ENCODE results near the gene DNAJC1.
A peak's percentile ranks its signal among the peaks of the same experiment; 100 is the strongest.
"Not testable (repeated sequence)": the region's sequence is repeated elsewhere in the genome, so short reads cannot be mapped to it uniquely, and the experiment has no call there.

The DNAJC1 gene

GRCh38 chr10:21834574-21834973 lies 169.0 kb downstream of the DNAJC1 start:
- H3K79me1 ChIP-seq (replicated peaks; ENCODE audit: low read length, poor library complexity, severe bottlenecking); H3K4me2 ChIP-seq (ENCODE audit: low read length, poor library complexity, severe bottlenecking); H2BK5ac ChIP-seq (ENCODE audit: low read depth, low read length, poor library complexity, severe bottlenecking); H3K14ac ChIP-seq (ENCODE audit: low read length in 2 of 2); H2AK5ac ChIP-seq (ENCODE audit: low read length, severe bottlenecking); H4K8ac ChIP-seq (ENCODE audit: low read length); H2BK120ac ChIP-seq (ENCODE audit: low read depth, low read length); H2BK15ac ChIP-seq (ENCODE audit: low read depth, poor library complexity, severe bottlenecking); H3K4ac ChIP-seq (ENCODE audit: low read depth in 1 of 2, low read length in 2 of 2); H3K4me1 ChIP-seq (ENCODE audit: control insufficient read depth, insufficient read depth, low read depth, low read length); H4K91ac ChIP-seq (ENCODE audit: low read length); H3K4me3 ChIP-seq (ENCODE audit: insufficient read depth in 1 of 2, low read depth in 1 of 2, low read length in 2 of 2); H3K27me3 ChIP-seq (ENCODE audit: control insufficient read depth in 1 of 2, insufficient read depth in 1 of 2, low read length in 2 of 2); H3K36me3 ChIP-seq (ENCODE audit: control insufficient read depth in 1 of 2, insufficient read depth in 2 of 2, low read depth in 1 of 2, low read length in 2 of 2); H3K27ac ChIP-seq (ENCODE audit: low read length, poor library complexity, severe bottlenecking); DNase-seq; H3K23ac ChIP-seq (ENCODE audit: low read length in 2 of 2); H2AFZ ChIP-seq (ENCODE audit: low read depth, low read length); H3K18ac ChIP-seq (ENCODE audit: low read depth in 1 of 2, low read length in 2 of 2); H3K9ac ChIP-seq (ENCODE audit: low read length); H2BK12ac ChIP-seq (ENCODE audit: low read length in 2 of 2): not testable (repeated sequence)
- WGBS: 98% methylated on average over 10 of the region's 10 CpGs
- peaks cover 22% of the 10 kb centered on the region for H3K9me3 ChIP-seq (ENCODE audit: control insufficient read depth, low read length)

- Histone ChIP-seq H2AK5ac (ENCODE audit: low read length, severe bottlenecking) (no peak overlapping the region), H3K9ac (ENCODE audit: low read length) (no peak overlapping the region), H3K14ac (ENCODE audit: low read length in 2 of 2) (no peak overlapping the region), H3K79me1 (replicated peaks; ENCODE audit: low read length, poor library complexity, severe bottlenecking) (no peaks in the 10 kb centered on the region), H4K8ac (ENCODE audit: low read length) (no peak overlapping the region), H3K9me3 (ENCODE audit: control insufficient read depth, low read length) (peaks cover 37% of the 10 kb centered on the region), H3K23ac (ENCODE audit: low read length in 2 of 2) (no peak overlapping the region), H3K4me3 (ENCODE audit: insufficient read depth in 1 of 2, low read depth in 1 of 2, low read length in 2 of 2) (no peak overlapping the region), H4K91ac (ENCODE audit: low read length) (no peak overlapping the region), H2BK120ac (ENCODE audit: low read depth, low read length) (no peak overlapping the region), H3K27ac (ENCODE audit: low read length, poor library complexity, severe bottlenecking) (no peak overlapping the region), H3K4me1 (ENCODE audit: control insufficient read depth, insufficient read depth, low read depth, low read length) (no peaks in the 10 kb centered on the region), H3K18ac (ENCODE audit: low read depth in 1 of 2, low read length in 2 of 2) (no peak overlapping the region), H3K36me3 (ENCODE audit: control insufficient read depth in 1 of 2, insufficient read depth in 2 of 2, low read depth in 1 of 2, low read length in 2 of 2) (peaks cover 0 to 2% of the 10 kb centered on the region in 2 experiments), H3K27me3 (ENCODE audit: control insufficient read depth in 1 of 2, insufficient read depth in 1 of 2, low read length in 2 of 2) (no peaks in the 10 kb centered on the region), H2BK12ac (ENCODE audit: low read length in 2 of 2) (no peak overlapping the region), H3K4me2 (ENCODE audit: low read length, poor library complexity, severe bottlenecking) (no peak overlapping the region), H2BK5ac (ENCODE audit: low read depth, low read length, poor library complexity, severe bottlenecking) (no peak overlapping the region), H3K4ac (ENCODE audit: low read depth in 1 of 2, low read length in 2 of 2) (no peak overlapping the region), H2AFZ (ENCODE audit: low read depth, low read length) (no peak overlapping the region), H2BK15ac (ENCODE audit: low read depth, poor library complexity, severe bottlenecking) (no peak overlapping the region)
- WGBS: 90% methylated on average over 1 of the region's 1 CpG
- no peak for DNase-seq
Measured at GRCh38 chr10:21832821-21833130, 170.8 kb downstream of the DNAJC1 start.

- Histone ChIP-seq H2AK5ac (ENCODE audit: low read length, severe bottlenecking) (no peak overlapping the region), H3K79me1 (replicated peaks; ENCODE audit: low read length, poor library complexity, severe bottlenecking) (no peaks in the 10 kb centered on the region), H3K9ac (ENCODE audit: low read length) (no peak overlapping the region), H2BK120ac (ENCODE audit: low read depth, low read length) (no peak overlapping the region), H3K4me3 (ENCODE audit: insufficient read depth in 1 of 2, low read depth in 1 of 2, low read length in 2 of 2) (no peak overlapping the region), H3K9me3 (ENCODE audit: control insufficient read depth, low read length) (peaks cover 43% of the 10 kb centered on the region), H3K27ac (ENCODE audit: low read length, poor library complexity, severe bottlenecking) (no peak overlapping the region), H3K14ac (ENCODE audit: low read length in 2 of 2) (no peak overlapping the region), H2BK15ac (ENCODE audit: low read depth, poor library complexity, severe bottlenecking) (no peak overlapping the region), H3K4me2 (ENCODE audit: low read length, poor library complexity, severe bottlenecking) (no peak overlapping the region), H3K4me1 (ENCODE audit: control insufficient read depth, insufficient read depth, low read depth, low read length) (no peaks in the 10 kb centered on the region), H3K18ac (ENCODE audit: low read depth in 1 of 2, low read length in 2 of 2) (no peak overlapping the region), H3K27me3 (ENCODE audit: control insufficient read depth in 1 of 2, insufficient read depth in 1 of 2, low read length in 2 of 2) (no peaks in the 10 kb centered on the region), H4K91ac (ENCODE audit: low read length) (no peak overlapping the region), H2BK12ac (ENCODE audit: low read length in 2 of 2) (no peak overlapping the region), H2BK5ac (ENCODE audit: low read depth, low read length, poor library complexity, severe bottlenecking) (no peak overlapping the region), H3K36me3 (ENCODE audit: control insufficient read depth in 1 of 2, insufficient read depth in 2 of 2, low read depth in 1 of 2, low read length in 2 of 2) (peaks cover 0 to 2% of the 10 kb centered on the region in 2 experiments), H2AFZ (ENCODE audit: low read depth, low read length) (no peak overlapping the region), H3K4ac (ENCODE audit: low read depth in 1 of 2, low read length in 2 of 2) (no peak overlapping the region), H4K8ac (ENCODE audit: low read length) (no peak overlapping the region), H3K23ac (ENCODE audit: low read length in 2 of 2) (no peak overlapping the region)
- 91% methylated on average over 1 of the region's 2 CpGs for WGBS
- DNase-seq: peak; percentile 28
Measured at GRCh38 chr10:21831986-21832820, 171.3 kb downstream of the DNAJC1 start.

GRCh38 chr10:21830037-21830436 lies 173.5 kb downstream of the DNAJC1 start:
- H2AFZ ChIP-seq (ENCODE audit: low read depth, low read length): no peak overlapping the region
- H3K36me3 ChIP-seq (ENCODE audit: control insufficient read depth in 1 of 2, insufficient read depth in 2 of 2, low read depth in 1 of 2, low read length in 2 of 2): peaks cover 0 to 2% of the 10 kb centered on the region in 2 experiments
- H2BK12ac ChIP-seq (ENCODE audit: low read length in 2 of 2): no peak overlapping the region
- no peaks in the 10 kb centered on the region for H3K27me3 ChIP-seq (ENCODE audit: control insufficient read depth in 1 of 2, insufficient read depth in 1 of 2, low read length in 2 of 2)
- no peak for DNase-seq
- no peak overlapping the region for H4K91ac ChIP-seq (ENCODE audit: low read length)
- no peak overlapping the region for H3K4ac ChIP-seq (ENCODE audit: low read depth in 1 of 2, low read length in 2 of 2)
- H3K27ac ChIP-seq (ENCODE audit: low read length, poor library complexity, severe bottlenecking): no peak overlapping the region
- H3K79me1 ChIP-seq (replicated peaks; ENCODE audit: low read length, poor library complexity, severe bottlenecking): no peaks in the 10 kb centered on the region
- no peak overlapping the region for H3K4me3 ChIP-seq (ENCODE audit: insufficient read depth in 1 of 2, low read depth in 1 of 2, low read length in 2 of 2)
- no peak overlapping the region for H2AK5ac ChIP-seq (ENCODE audit: low read length, severe bottlenecking)
- no peak overlapping the region for H3K14ac ChIP-seq (ENCODE audit: low read length in 2 of 2)
- no peak overlapping the region for H2BK5ac ChIP-seq (ENCODE audit: low read depth, low read length, poor library complexity, severe bottlenecking)
- no peak overlapping the region for H2BK15ac ChIP-seq (ENCODE audit: low read depth, poor library complexity, severe bottlenecking)
- H2BK120ac ChIP-seq (ENCODE audit: low read depth, low read length): no peak overlapping the region
- H3K18ac ChIP-seq (ENCODE audit: low read depth in 1 of 2, low read length in 2 of 2): no peak overlapping the region
- H3K23ac ChIP-seq (ENCODE audit: low read length in 2 of 2): no peak overlapping the region
- no peak overlapping the region for H3K9ac ChIP-seq (ENCODE audit: low read length)
- no peak overlapping the region for H4K8ac ChIP-seq (ENCODE audit: low read length)
- H3K4me2 ChIP-seq (ENCODE audit: low read length, poor library complexity, severe bottlenecking): no peak overlapping the region
- H3K4me1 ChIP-seq (ENCODE audit: control insufficient read depth, insufficient read depth, low read depth, low read length): no peaks in the 10 kb centered on the region
- peaks cover 62% of the 10 kb centered on the region for H3K9me3 ChIP-seq (ENCODE audit: control insufficient read depth, low read length)
